ENCODE measurements around the gene LEPROT. TPM values are rescaled to one million over a fixed set of nuclear protein-coding genes. Genes with fewer than 3 reads are reported as not detected.

LEPROT gene
- total RNA-seq, 1 experiment from 2014 or later, result 68.7 TPM

GRCh38 chr1:65467536-65467935 lies 47.1 kb downstream of the LEPROT start:
- H3K4me3 Mint-ChIP-seq (ENCODE audit: low read depth, unreplicated experiment), result no peak overlapping the region
- no peak for TF ChIP-seq CTCF (IDR thresholded peaks at IDR 0.05; ENCODE audit: unreplicated experiment)
- no TSS peak for BruUV-seq (replicated peaks)
- peaks cover 2% of the 10 kb centered on the region for H3K9me3 Mint-ChIP-seq (ENCODE audit: low read depth, unreplicated experiment)
- no peak overlapping the region for H3K27ac Mint-ChIP-seq (ENCODE audit: unreplicated experiment)
- CTCF ChIA-PET, result interaction anchor here (0.6 to 1.2 kb wide), 4 partner anchors 8 to 73 kb away, joined by 3 to 4 read pairs (median 3); partner anchors contain the start of genes LEPR and LEPROT
- H3K4me1 Mint-ChIP-seq (ENCODE audit: low read depth, unreplicated experiment), result no peaks in the 10 kb centered on the region
- H3K36me3 Mint-ChIP-seq (ENCODE audit: insufficient read depth, unreplicated experiment), result no peaks in the 10 kb centered on the region
- DNase-seq, result peak; percentile 62
- intact Hi-C loops (cut with micrococcal nuclease; ENCODE audit: unreplicated experiment), result no loop called here
- no peaks in the 10 kb centered on the region for H3K27me3 Mint-ChIP-seq (ENCODE audit: unreplicated experiment)

GRCh38 chr1:65469126-65469888 lies 48.8 kb downstream of the LEPROT start:
- H3K4me1 Mint-ChIP-seq (ENCODE audit: low read depth, unreplicated experiment), result no peaks in the 10 kb centered on the region
- H3K36me3 Mint-ChIP-seq (ENCODE audit: insufficient read depth, unreplicated experiment), result no peaks in the 10 kb centered on the region
- H3K27ac Mint-ChIP-seq (ENCODE audit: unreplicated experiment), result no peak overlapping the region
- peaks cover 2% of the 10 kb centered on the region for H3K9me3 Mint-ChIP-seq (ENCODE audit: low read depth, unreplicated experiment)
- H3K27me3 Mint-ChIP-seq (ENCODE audit: unreplicated experiment), result no peaks in the 10 kb centered on the region
- CTCF ChIA-PET, result no interaction called here
- no peak for TF ChIP-seq CTCF (IDR thresholded peaks at IDR 0.05; ENCODE audit: unreplicated experiment)
- DNase-seq, result no peak
- intact Hi-C loops (cut with micrococcal nuclease; ENCODE audit: unreplicated experiment), result no loop called here
- no peak overlapping the region for H3K4me3 Mint-ChIP-seq (ENCODE audit: low read depth, unreplicated experiment)
- BruUV-seq (replicated peaks), result no TSS peak

- no peak for TF ChIP-seq CTCF (IDR thresholded peaks at IDR 0.05; ENCODE audit: unreplicated experiment)
- CTCF ChIA-PET, result no interaction called here
- no peaks in the 10 kb centered on the region for H3K4me1 Mint-ChIP-seq (ENCODE audit: low read depth, unreplicated experiment)
- no peak overlapping the region for H3K4me3 Mint-ChIP-seq (ENCODE audit: low read depth, unreplicated experiment)
- intact Hi-C loops (cut with micrococcal nuclease; ENCODE audit: unreplicated experiment), result no loop called here
- H3K27me3 Mint-ChIP-seq (ENCODE audit: unreplicated experiment), result no peaks in the 10 kb centered on the region
- H3K36me3 Mint-ChIP-seq (ENCODE audit: insufficient read depth, unreplicated experiment), result no peaks in the 10 kb centered on the region
- DNase-seq, result no peak
- peaks cover 2% of the 10 kb centered on the region for H3K9me3 Mint-ChIP-seq (ENCODE audit: low read depth, unreplicated experiment)
- no TSS peak for BruUV-seq (replicated peaks)
- no peak overlapping the region for H3K27ac Mint-ChIP-seq (ENCODE audit: unreplicated experiment)
Measured at GRCh38 chr1:65469889-65470340, 49.4 kb downstream of the LEPROT start.

GRCh38 chr1:65470766-65471165 lies 50.3 kb downstream of the LEPROT start:
- no TSS peak for BruUV-seq (replicated peaks)
- TF ChIP-seq CTCF (IDR thresholded peaks at IDR 0.05; ENCODE audit: unreplicated experiment), result no peak
- no peak overlapping the region for H3K4me3 Mint-ChIP-seq (ENCODE audit: low read depth, unreplicated experiment)
- no peaks in the 10 kb centered on the region for H3K36me3 Mint-ChIP-seq (ENCODE audit: insufficient read depth, unreplicated experiment)
- H3K4me1 Mint-ChIP-seq (ENCODE audit: low read depth, unreplicated experiment), result no peaks in the 10 kb centered on the region
- DNase-seq, result no peak
- intact Hi-C loops (cut with micrococcal nuclease; ENCODE audit: unreplicated experiment), result no loop called here
- no peaks in the 10 kb centered on the region for H3K27me3 Mint-ChIP-seq (ENCODE audit: unreplicated experiment)
- no peaks in the 10 kb centered on the region for H3K9me3 Mint-ChIP-seq (ENCODE audit: low read depth, unreplicated experiment)
- no peak overlapping the region for H3K27ac Mint-ChIP-seq (ENCODE audit: unreplicated experiment)
- CTCF ChIA-PET, result no interaction called here

Data from Calu3 (cell line).